Neuronal stem cell (in vitro differentiated cells): ENCODE data around the gene PTPRG.

Experiments used
- DNase-seq: peaks from one replicate; pipeline ENCODE4 v3.0.0-alpha.2; 2013; ENCODE audit warnings: low spot score
- H2AFZ ChIP-seq: one replicate; pipeline ENCODE4 v1.6.1; 2013; ENCODE audit warnings: mild to moderate bottlenecking, low read length, inconsistent platforms
- H2AK5ac ChIP-seq: 2 replicates; pipeline ENCODE4 v1.6.1; 2013; ENCODE audit warnings: low read depth, mild to moderate bottlenecking, inconsistent platforms, low read length, moderate library complexity, mixed read lengths
- H2BK120ac ChIP-seq: 2 replicates; pipeline ENCODE4 v1.6.1; 2013; ENCODE audit warnings: low read depth, mild to moderate bottlenecking, inconsistent platforms, low read length, moderate library complexity, mixed read lengths
- H2BK12ac ChIP-seq: one replicate; pipeline ENCODE4 v1.6.1; 2013; ENCODE audit warnings: low read length, inconsistent platforms
- H2BK15ac ChIP-seq: 2 replicates; pipeline ENCODE4 v1.6.1; 2013; ENCODE audit warnings: mild to moderate bottlenecking, low read length, inconsistent platforms, mixed read lengths
- H2BK5ac ChIP-seq: one replicate; pipeline ENCODE4 v1.6.1; 2013; ENCODE audit warnings: inconsistent platforms, mild to moderate bottlenecking, low read length, moderate library complexity
- H3K14ac ChIP-seq: one replicate; pipeline ENCODE4 v1.6.1; 2013; ENCODE audit warnings: low read length, inconsistent platforms
- H3K18ac ChIP-seq: 2 replicates; pipeline ENCODE4 v1.6.1; 2013; ENCODE audit warnings: low read length, inconsistent platforms
- H3K23ac ChIP-seq: 2 replicates; pipeline ENCODE4 v1.6.1; 2013; ENCODE audit warnings: low read depth, mild to moderate bottlenecking, mixed read lengths, low read length, inconsistent platforms; ENCODE audit not compliant: poor library complexity
- H3K27ac ChIP-seq: replicated peaks from 3 replicates; pipeline ENCODE4 v1.5.1; 2013; ENCODE audit warnings: low read length, inconsistent platforms
- H3K27me3 ChIP-seq, 3 experiments: 2 replicates each; pipeline ENCODE4 v1.6.1; 2013; ENCODE audit warnings: low read length in 3 of 3, mild to moderate bottlenecking in 2 of 3, inconsistent platforms in 1 of 3, low read depth in 1 of 3, mixed read lengths in 1 of 3, moderate library complexity in 1 of 3; ENCODE audit not compliant: control insufficient read depth in 3 of 3, insufficient read depth in 3 of 3
- H3K36me3 ChIP-seq, 2 donors: replicated peaks in 1 of 2; 2 replicates each; pipeline ENCODE4 v1.6.1; 2013; ENCODE audit warnings: low read length in 2 of 2; ENCODE audit not compliant: control insufficient read depth in 2 of 2, insufficient read depth in 2 of 2
- H3K4ac ChIP-seq: 2 replicates; pipeline ENCODE4 v1.6.1; 2013; ENCODE audit warnings: inconsistent platforms, mild to moderate bottlenecking, low read length, moderate library complexity
- H3K4me1 ChIP-seq, 2 donors: 1 replicate in 1 of 2; 2 replicates in 1 of 2; pipeline ENCODE4 v1.6.1; 2013; ENCODE audit warnings: low read length in 2 of 2, low read depth in 1 of 2; ENCODE audit not compliant: control insufficient read depth in 2 of 2, insufficient read depth in 1 of 2
- H3K4me2 ChIP-seq: one replicate; pipeline ENCODE4 v1.6.1; 2013; ENCODE audit warnings: mild to moderate bottlenecking, low read length, inconsistent platforms; ENCODE audit not compliant: insufficient read depth, poor library complexity, severe bottlenecking
- H3K4me3 ChIP-seq, 2 donors: 2 replicates each; pipeline ENCODE4 v1.5.1; 2013; ENCODE audit warnings: low read length in 2 of 2, mild to moderate bottlenecking in 2 of 2, inconsistent platforms in 1 of 2, moderate library complexity in 1 of 2
- H3K79me1 ChIP-seq: one replicate; pipeline ENCODE4 v1.6.1; 2013; ENCODE audit warnings: low read depth, mild to moderate bottlenecking, inconsistent platforms, low read length, moderate library complexity
- H3K9ac ChIP-seq: one replicate; pipeline ENCODE4 v1.6.1; 2013; ENCODE audit warnings: mild to moderate bottlenecking, low read depth, low read length, inconsistent platforms; ENCODE audit not compliant: poor library complexity
- H3K9me3 ChIP-seq, 2 donors: replicated peaks in 1 of 2; 2 replicates each; pipeline versions ENCODE3 to v1.6.1; 2013; ENCODE audit warnings: low read length in 2 of 2, mild to moderate bottlenecking in 2 of 2, inconsistent platforms in 1 of 2, low read depth in 1 of 2, mixed read lengths in 1 of 2, moderate library complexity in 1 of 2; ENCODE audit not compliant: control insufficient read depth in 2 of 2, insufficient read depth in 1 of 2
- H4K8ac ChIP-seq: one replicate; pipeline ENCODE4 v1.6.1; 2013; ENCODE audit warnings: low read depth, mild to moderate bottlenecking, inconsistent platforms, low read length, moderate library complexity
- H4K91ac ChIP-seq: one replicate; pipeline ENCODE4 v1.6.1; 2013; ENCODE audit warnings: low read length, low read depth, mild to moderate bottlenecking, inconsistent platforms; ENCODE audit not compliant: poor library complexity
- WGBS, 2 donors: extraction: QIAGEN DNeasy Blood & Tissue Kit; methylation state at CpG; one replicate each; pipeline ENCODE4 v1.1.7; 2013; ENCODE audit warnings: missing lambda C conversion rate in 2 of 2, mixed read lengths in 1 of 2; ENCODE audit not compliant: insufficient read length in 2 of 2, insufficient replicate concordance in 1 of 2; ENCODE audit errors: extremely low coverage in 2 of 2; 5-methylcytosine and 5-hydroxymethylcytosine counted together

PTPRG gene

GRCh38 chr3:61961900-61962299 is 400.5 kb downstream of the PTPRG start:
- H3K27ac ChIP-seq: no peak overlapping the region
- H2BK15ac ChIP-seq: no peak overlapping the region
- H2AFZ ChIP-seq: no peak overlapping the region
- no peak overlapping the region for H4K8ac ChIP-seq
- no peak overlapping the region for H3K23ac ChIP-seq
- no peaks in the 10 kb centered on the region for H3K36me3 ChIP-seq
- H3K18ac ChIP-seq: no peak overlapping the region
- no peak overlapping the region for H3K4me2 ChIP-seq
- no peak overlapping the region for H2AK5ac ChIP-seq
- no peak overlapping the region for H3K4me3 ChIP-seq
- H2BK120ac ChIP-seq: no peak overlapping the region
- WGBS, 2 donors: no CpG with 5 or more reads among the region's 3 CpGs
- peaks cover 3% of the 10 kb centered on the region for H3K79me1 ChIP-seq
- H2BK5ac ChIP-seq: no peak overlapping the region
- no peak overlapping the region for H3K14ac ChIP-seq
- H2BK12ac ChIP-seq: no peak overlapping the region
- no peak overlapping the region for H4K91ac ChIP-seq
- no peaks in the 10 kb centered on the region for H3K9me3 ChIP-seq
- peaks cover 0 to 11% of the 10 kb centered on the region in 2 donors for H3K4me1 ChIP-seq
- no peaks in the 10 kb centered on the region for H3K27me3 ChIP-seq
- no peak for DNase-seq
- no peak overlapping the region for H3K9ac ChIP-seq
- H3K4ac ChIP-seq: no peak overlapping the region

DNA sequence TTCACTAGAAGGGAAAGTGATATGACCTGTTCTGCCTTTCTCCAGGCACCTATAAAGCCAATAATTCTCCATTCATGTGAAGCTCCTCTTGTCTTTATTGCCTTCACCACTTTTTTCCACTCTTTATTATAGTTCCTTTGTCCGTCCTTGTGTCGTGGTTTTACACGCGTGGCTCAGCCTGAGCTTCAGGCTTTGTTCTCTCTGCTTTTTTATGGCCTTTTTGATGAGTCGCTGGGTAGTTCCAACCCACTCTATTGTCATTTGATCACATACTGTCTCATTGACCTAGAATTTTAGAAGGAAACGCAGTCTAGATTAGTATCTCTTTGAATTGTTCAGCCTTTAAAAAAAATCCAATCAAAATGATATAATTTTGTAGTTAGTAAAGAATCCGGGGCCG is 403.2 kb downstream of the PTPRG start:
- WGBS, 2 donors: no CpG with 5 or more reads among the region's 8 CpGs
- Histone ChIP-seq H3K14ac (no peak overlapping the region), H4K8ac (no peak overlapping the region), H3K4me3 (no peak overlapping the region), H3K18ac (no peak overlapping the region), H3K27ac (no peak overlapping the region), H3K4me1 (peaks cover 0 to 4% of the 10 kb centered on the region in 2 donors), H2BK120ac (no peak overlapping the region), H3K4ac (no peak overlapping the region), H2BK5ac (no peak overlapping the region), H3K23ac (no peak overlapping the region), H3K4me2 (no peak overlapping the region), H3K9ac (no peak overlapping the region), H2AFZ (no peak overlapping the region), H2BK12ac (no peak overlapping the region), H2BK15ac (no peak overlapping the region), H3K79me1 (peaks cover 2% of the 10 kb centered on the region), H3K27me3 (no peaks in the 10 kb centered on the region), H2AK5ac (no peak overlapping the region), H3K9me3 (no peaks in the 10 kb centered on the region), H3K36me3 (no peaks in the 10 kb centered on the region), H4K91ac (no peak overlapping the region)
- no peak for DNase-seq

- Histone ChIP-seq H3K4me1 (peaks cover 0 to 4% of the 10 kb centered on the region in 2 donors), H3K79me1 (peaks cover 2% of the 10 kb centered on the region)
Measured at GRCh38 chr3:61965770-61966131, 404.4 kb downstream of the PTPRG start.

GRCh38 chr3:61966200-61966599 is 404.8 kb downstream of the PTPRG start:
- Histone ChIP-seq H2BK120ac (no peak overlapping the region), H3K27ac (no peak overlapping the region), H2BK5ac (no peak overlapping the region), H3K79me1 (peaks cover 2% of the 10 kb centered on the region), H4K91ac (no peak overlapping the region), H4K8ac (no peak overlapping the region), H3K9ac (no peak overlapping the region), H3K4me3 (no peak overlapping the region), H3K36me3 (no peaks in the 10 kb centered on the region), H3K14ac (no peak overlapping the region), H2AK5ac (no peak overlapping the region), H2BK15ac (no peak overlapping the region), H3K18ac (no peak overlapping the region), H3K9me3 (no peaks in the 10 kb centered on the region), H3K4me2 (no peak overlapping the region), H3K4ac (no peak overlapping the region), H2BK12ac (no peak overlapping the region), H3K23ac (no peak overlapping the region), H3K4me1 (peaks cover 0 to 4% of the 10 kb centered on the region in 2 donors), H3K27me3 (no peaks in the 10 kb centered on the region), H2AFZ (no peak overlapping the region)
- WGBS, 2 donors: no CpG with 5 or more reads among the region's 2 CpGs
- DNase-seq: no peak

More at GRCh38 chr3:61965770-61966131, 404.4 kb downstream of the PTPRG start:
- Histone ChIP-seq H2BK12ac (no peak overlapping the region), H3K9me3 (no peaks in the 10 kb centered on the region), H2BK120ac (no peak overlapping the region), H3K36me3 (no peaks in the 10 kb centered on the region), H2BK5ac (no peak overlapping the region), H3K18ac (no peak overlapping the region), H2AFZ (no peak overlapping the region), H3K4me2 (no peak overlapping the region), H2BK15ac (no peak overlapping the region), H3K4ac (no peak overlapping the region), H4K8ac (no peak overlapping the region), H3K23ac (no peak overlapping the region), H3K27ac (no peak overlapping the region), H4K91ac (no peak overlapping the region), H2AK5ac (no peak overlapping the region), H3K14ac (no peak overlapping the region), H3K27me3 (no peaks in the 10 kb centered on the region), H3K9ac (no peak overlapping the region), H3K4me3 (no peak overlapping the region)
- no CpG with 5 or more reads among the region's 2 CpGs for WGBS, 2 donors
- no peak for DNase-seq
